ENCODE data around the gene C3orf49.

C3orf49 gene, protein sequence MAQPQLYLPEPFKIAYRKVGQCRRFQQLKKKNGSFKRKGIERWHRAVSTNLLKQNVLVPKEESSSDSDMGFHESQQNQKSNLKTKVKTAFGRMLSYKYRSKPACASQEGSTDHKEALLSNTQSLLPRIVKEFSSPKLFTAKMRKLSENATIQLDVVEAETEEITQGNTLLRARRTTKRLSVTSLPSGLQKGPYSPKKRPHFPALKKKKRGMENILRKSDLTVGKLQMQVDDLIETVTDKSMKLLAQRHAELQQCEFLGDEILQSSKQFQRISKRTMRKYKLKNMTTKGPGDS

DNA sequence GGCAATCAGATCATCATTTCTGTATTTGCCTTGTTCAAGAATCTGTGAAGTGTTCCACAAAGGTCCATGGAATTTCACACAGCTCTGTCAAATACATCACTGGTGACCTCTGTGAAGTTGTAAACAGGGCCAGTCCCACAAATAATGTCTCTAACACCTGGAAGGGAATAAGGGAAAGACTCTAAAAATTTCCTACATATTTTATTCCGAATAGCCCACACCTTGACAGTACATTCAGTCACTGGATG lies at the start of gene C3orf49:
Gene C3orf49 (plus strand): TSS at position 149 of the 248 bp plus-strand sequence. CDS start 173 bp downstream, outside the sequence.
- no peak for DNase-seq

DNA sequence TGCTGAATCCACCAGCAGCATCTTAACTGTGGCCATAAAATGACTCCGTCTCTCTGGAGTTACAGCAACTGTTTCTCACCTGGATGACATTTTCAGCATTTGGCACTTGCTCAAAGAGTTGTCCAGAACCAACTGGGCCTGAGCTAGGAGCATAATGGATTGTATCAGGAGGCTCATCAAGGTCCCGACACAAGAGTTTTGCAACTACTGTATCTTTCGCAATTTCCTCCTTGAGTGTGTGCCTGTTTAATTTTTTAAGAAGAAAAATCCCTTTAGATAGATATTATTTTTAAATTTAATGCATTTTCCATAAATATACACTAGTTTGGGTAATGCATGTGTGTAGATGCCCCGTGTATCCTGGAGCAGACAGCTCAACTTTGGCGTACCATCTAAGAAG lies 44.3 kb upstream of the C3orf49 start:
- DNase-seq = no peak

DNA sequence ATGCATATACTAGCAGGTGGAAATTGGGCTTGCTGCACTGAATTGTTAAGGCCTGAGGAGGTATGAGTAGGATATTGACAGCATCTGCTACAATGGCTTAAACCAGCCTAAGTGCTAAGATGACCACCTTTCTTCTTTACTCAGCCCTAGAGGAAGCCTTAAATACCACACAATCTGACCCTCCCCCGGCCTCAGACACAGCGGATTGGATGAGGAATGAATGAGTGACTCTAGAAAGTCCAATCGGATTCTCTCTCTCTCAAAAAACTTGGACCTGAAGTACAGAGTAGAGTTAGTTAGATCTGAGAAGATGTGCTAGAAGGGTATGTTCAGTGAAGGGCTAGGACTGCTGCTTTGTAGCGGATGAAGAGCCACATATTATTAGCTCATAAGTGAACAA lies 39.9 kb upstream of the C3orf49 start:
- no peak for DNase-seq

DNA sequence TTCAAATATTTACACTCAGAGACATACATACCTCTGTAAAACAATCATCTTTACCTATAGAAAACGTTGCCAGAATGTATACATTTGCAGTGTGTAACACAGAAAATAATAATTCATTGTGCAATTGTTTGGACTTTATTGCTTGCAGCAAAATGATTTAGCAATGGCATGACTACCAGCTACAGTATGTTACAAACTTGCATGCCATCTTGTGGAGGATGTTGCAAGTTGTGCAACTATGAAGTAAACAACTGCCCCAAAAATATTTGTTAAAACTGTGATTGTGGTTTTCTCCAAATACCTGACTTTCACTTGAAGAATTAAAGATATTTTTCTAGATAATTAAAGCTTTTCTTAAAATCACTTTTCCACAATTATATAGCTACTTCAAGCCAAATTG lies 27.1 kb upstream of the C3orf49 start:
- no peak for DNase-seq

DNA sequence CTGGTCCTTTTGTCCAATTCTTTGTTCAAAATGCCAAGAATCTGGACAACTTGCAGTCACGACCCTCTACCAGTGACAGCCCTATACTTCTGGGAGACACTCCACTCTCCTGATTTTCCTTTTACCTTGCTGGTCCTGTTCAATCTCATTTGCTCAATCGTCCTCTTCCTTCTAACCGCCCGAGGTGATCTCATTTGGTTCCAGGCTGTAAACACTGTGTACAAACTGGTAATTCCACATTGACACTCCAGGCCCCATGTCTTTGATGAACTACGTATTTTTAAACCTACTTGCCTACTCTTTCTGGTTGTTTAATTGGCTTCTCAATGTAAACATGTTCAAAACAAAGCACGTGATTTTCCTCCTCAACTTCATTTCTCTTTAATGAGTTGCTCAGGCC lies 23.7 kb upstream of the C3orf49 start:
- DNase-seq = no peak

DNA sequence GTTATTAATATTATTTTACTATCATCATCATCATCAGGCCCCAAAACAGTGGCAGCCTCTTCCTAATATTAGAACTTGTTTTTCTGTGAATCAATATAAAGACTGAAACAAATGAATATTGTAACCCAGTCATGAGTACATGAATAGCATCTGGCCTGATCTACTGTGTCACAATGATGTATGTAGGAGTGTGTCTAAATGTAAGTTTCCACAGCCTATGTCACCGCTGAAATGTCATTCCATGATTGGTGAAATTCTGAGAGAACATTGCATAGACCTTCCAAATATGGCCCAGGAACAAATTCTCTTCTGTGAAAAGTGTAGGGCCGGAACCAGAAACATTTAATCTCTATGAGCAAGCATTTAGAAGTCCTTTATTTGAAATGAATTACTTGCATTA lies 20.6 kb upstream of the C3orf49 start:
- no peak for DNase-seq

DNA sequence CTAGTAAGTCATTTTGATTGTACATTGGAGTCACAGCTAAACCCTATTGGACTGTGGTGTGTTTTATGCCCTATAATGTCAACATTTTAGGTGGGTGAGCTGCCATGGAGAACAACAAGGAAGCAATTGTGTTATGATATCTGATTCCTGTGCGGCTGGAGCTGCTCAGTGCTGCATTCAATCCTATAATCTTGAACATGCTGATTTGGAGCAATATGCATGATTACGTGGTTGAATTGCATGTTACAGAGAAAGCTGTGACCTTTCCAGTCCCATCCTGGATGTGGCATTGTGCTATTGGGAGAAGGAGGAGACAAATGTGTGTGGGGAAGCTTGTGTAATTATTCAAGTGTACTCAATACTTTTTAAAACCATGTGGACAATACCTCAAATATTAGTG lies 20.1 kb upstream of the C3orf49 start:
- no peak for DNase-seq

DNA sequence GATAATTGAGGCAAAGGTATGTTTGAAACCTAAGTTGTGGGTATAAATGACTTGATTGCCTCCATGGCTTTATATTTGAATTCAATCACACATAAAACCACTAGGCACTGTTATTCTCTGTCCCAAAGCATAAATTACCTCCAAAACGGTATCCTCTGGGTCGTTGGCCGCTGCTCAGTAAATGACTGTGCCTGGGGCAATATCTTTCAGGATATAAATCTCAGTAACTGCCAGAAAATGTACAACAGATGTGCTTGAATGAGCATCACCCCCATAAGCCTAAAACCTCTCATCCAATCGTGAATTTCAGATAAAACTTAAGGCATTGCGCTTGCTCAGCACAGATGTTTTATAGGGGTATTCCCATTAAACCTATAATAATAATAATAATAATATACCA lies 19.0 kb upstream of the C3orf49 start:
- no peak for DNase-seq

DNA sequence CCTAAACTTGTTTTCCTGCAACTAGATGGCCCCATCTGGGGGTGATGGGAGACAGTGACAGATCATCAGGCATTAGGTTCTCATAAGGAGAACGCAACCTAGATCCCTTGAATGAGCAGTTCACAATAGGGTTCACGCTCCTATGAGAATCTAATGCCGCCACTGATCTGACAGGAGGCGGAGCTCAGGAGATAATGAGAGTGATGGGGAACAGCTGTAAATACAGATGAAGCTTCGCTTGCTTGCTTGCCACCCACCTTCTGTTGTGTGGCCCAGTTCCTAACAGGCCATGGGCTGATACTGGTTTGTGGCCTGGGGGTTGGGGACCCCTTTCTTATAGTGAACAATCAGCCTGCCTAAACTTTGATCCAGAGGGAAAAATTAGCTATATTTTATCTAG lies 15.2 kb upstream of the C3orf49 start:
- DNase-seq = no peak

DNA sequence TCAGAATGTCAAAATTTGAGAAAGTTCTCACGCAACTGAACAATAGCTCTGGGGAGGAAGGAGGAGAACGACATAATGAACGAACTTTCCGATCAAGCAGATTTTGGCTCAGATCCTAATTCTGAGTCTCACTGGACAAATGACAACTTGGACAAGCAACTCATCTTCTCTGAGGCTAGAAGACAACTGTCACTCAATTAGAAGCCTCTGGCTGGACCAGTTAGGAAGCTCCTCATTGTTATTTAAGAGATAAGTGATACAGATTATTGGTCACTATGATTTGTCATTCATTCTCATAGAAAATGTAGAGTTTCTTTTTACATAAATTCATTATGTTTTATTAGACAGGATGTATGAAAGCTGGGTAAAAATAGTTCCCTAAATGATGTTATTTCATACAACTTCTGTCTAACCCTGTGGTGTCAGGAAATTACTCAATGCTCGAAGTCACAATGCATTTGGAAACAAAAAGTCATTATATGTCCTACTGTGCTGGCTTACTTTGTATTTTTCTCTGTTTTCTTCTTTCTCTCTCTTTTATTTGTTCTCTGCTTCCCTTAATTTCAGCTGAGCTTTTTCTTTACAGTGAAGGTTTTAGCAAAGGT lies 11.0 kb upstream of the C3orf49 start:
- no peak for DNase-seq

DNA sequence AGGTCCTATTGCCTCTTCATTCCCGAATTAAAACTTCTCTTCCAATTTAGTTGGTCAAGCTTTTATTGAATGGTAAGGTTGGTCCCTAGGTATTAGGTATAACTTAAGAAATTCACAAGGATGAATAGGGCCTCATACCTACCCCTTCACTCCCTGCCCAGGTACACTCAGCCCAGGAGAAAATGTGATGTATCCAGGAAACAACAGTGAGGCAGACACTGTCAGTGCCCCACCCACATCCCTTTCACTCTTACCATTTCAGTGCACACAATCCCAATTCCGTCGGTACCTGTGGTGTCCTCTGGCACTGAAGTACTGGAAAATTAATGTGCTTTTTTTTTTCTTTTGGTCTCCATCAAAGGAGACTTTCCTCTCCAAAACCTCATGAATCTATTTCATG lies 10.5 kb upstream of the C3orf49 start:
- no peak for DNase-seq

DNA sequence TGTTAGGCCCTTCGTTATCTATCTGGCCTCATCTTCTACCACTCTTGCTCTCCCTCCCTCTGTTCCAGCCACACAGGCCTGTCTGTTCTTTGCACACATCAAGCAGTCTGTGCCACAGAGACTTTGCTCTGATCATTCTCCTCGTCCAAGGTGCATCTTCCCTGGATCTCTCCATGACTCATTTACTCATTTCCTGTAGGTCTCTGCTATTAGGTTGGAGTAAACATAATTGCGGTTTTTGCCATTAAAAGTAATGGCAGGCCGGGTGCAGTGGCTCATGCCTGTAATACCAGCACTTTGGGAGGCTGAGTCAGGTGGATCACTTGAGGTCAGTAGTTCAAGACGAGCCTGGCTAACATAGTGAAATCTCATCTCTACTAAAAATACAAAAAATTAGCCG lies 9.5 kb upstream of the C3orf49 start:
- DNase-seq = no peak

DNA sequence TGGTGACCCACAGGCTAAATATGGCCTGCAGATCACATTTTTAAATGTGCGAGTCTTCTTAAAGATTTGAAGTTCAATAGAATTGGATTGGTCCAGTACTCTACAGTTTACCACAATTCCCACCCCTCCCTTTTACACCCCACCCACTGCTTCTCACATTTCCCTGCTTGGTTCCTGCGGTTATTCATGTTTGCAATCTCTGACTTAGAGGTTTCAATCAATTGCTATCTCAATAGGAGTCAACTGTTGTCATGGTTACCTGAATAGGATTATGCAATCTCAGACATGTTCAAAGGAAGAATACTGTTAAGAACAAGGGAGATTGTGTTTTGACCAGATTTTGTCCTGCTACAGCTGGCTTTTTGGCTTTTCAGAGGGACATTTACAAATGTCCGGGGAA lies 4.9 kb upstream of the C3orf49 start:
- DNase-seq = no peak

DNA sequence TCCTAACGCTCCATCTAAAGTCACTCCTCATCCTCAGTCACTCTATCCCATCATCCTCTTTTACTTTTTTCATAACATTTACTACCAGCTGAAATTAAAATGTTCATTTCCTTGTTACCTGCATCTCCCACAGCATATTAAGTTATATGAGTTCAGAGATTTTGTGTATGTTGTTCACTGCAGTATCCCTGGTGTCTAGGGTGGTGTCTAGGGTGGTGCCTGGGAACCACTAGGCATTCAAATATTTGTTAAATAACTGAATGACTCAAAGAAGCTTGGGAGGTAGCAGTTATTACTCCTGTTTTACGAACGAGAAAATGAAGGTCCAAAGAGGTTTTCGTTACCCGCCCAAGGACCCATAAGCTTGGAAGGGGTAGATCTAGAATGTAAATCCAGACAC lies 1.9 kb upstream of the C3orf49 start:
- DNase-seq = no peak

DNA sequence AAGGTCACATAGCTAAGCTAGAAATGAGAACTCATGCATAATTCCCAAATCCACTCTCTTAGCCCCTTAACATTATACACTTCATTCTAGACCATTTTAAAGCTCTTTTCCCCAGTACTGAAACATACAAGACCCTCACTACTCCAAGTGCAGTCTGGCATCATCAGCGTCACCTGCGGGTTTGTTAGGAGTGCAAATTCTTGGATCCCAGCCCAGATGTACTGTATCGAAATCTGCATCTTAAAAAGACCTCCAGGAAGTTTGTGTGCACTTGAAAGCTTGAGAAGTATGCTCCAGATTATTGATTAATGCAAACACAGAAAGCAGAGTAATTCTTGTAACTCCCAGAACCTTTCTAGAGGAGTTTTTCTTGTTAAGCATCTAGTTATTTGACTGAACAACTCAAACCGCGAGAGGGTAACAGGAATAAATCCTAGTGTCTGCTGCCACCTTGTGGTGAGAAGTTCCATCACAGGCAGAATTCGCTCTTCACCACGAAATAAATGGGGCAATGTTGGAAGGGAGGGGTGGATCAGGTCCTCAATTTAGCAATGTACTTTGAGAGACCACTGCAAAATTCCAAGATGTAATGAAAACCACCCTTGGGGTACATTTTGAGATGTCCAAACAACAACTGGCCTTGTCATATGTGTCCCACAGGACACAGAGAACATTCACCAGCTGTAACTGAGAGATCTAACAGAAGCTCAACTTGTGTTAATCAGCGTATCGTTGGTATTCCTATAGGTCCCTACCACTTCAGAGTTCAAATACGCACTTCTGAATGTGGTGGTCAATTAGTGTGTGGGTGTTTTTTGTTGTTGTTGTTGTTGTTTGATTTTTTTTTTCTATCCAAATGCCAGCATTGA lies 583 bp upstream of the C3orf49 start:
- peak; percentile 1 for DNase-seq

DNA sequence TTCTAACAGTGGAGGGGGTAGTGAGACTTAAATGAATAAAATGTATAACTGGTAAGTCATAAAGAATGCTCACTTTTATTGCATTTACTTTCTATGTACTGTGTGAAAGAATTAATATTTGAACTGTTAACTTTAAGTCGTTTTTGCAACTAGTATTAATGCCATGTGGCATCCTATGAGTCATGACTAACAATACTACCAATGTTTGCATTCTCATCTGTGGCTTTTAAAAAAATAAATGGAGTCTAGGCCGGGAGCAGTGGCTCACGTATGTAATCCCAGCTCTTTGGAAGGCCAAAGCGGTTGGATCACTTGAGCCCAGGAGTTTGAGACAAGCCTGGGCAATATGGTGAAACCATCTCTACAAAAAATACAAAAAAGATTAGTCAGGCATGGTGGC lies 5.2 kb downstream of the C3orf49 start:
- no peak for DNase-seq

DNA sequence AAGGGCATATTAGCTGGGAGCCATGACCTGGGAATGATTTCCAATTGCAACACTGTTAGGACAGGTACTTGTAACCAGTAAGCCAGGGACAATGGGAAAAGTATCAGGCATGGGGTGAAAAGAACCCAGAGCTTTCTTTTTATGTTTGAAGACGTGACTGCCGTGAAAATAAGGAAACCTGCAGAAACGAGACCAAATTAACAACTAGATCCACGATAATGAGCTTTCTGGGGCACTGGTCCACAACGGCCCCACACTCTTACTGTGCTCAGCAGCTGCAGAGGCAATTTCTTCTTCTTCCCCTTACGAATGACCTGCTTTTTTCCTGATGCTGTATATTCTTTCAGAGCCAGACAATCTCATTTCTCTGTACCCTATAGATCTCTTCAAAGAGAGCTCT lies 11.4 kb downstream of the C3orf49 start:
- no peak for DNase-seq

DNA sequence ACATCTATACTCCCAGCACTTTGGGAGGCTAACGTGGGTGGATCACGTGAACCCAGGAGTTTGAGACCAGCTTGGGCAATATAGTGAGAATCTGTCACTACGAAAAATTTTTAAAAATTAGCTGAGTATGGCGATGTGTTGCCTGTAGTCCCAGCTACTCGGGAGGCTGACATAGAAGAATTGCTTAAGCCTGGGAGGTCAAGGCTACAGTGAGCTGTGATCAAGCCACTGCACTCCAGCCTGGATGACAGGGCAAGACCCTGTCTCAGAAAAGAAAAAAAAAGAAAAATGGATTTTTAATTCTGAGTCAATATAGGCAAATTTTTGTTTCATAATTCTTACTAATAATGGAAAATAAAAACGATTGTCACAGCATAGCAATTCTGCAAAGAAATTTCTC lies 13.3 kb downstream of the C3orf49 start:
- no peak for DNase-seq

DNA sequence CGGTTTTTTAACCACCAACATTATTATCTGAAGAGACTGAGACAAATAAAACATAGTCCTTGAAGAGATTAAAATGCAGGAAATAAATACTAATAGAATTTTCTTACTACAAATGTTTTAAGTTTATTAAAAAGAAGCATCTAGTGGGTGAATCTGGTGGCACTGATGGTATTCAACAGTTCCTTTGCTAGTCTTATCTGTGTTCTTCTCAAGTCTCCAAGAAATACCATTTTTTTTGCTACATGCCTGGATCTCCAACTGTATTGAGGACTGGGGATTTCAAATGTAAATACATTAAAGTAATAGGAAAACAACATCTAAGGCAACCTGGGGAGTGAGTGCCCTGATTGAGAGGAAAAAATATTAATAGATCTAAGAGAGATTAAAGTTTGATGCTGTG lies 22.6 kb downstream of the C3orf49 start:
- no peak for DNase-seq

DNA sequence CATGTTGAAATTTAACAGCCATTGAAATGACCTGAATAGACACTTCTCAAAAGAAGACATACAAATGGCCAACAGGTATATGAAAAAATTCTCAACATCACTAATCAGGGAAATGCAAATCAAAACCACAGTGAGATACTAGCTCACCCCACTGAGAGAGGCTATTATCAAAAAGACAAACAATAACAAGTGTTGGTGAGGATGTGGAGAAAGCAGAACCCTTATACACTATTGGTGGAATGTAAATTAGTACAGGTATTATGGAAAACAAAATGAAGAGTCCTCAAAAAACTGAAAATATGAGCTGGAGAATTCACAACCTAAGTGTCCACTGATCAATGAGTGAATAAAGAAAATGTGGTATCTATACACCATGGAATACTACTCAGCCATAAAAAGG lies 23.0 kb downstream of the C3orf49 start:
- DNase-seq = no peak

DNA sequence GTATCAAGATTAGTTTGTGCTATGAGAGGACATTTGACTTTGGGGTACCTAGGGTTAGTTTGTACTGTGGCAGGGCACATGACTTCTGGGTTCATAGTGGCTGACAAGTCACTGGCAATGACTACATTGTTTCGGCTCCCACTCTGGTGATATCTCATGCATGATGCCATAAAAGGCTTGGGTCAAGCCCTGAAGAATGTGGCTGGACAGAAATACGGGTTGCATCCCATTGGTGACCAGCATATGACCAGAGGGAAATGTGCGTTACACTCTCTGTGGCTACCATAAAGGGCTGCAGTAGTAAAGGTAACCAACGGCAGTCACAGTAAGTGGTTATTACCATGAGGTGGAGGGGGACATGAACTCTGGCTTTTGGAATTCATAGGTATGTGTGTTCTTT lies 26.1 kb downstream of the C3orf49 start:
- DNase-seq = no peak

DNA sequence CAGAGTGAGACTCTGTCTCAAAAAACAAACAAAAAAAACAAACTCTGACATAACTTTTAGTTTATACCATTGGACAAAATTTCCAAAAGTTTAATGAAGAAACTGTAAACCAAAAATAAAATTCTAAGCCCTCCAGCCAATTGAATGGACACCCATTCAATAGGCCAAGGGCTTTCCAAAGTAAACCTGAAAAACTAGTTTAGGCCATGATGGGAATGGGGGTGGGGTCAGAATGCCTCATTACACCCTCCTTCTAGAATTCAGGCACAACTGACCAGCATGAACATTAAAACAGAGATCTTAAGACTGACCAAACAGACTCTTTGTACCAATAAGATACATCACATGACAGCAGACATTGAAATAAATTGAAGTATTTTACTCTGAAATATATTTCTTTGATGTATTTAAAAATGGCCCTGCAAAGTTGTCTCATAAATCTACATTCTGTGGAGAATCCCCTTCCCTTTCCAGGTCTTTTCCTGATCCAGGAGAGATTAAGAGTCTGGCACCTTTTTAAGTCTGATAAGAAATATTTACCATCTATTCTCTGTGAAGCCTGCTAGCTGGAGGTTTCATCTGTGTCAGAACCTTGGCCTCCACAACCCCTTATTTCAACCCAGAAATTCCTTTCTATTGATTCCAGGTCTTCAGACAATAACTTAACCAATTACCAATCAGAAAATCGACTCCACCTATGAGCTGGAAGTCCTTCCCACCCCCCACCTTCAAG lies 28.8 kb downstream of the C3orf49 start:
- DNase-seq = no peak

DNA sequence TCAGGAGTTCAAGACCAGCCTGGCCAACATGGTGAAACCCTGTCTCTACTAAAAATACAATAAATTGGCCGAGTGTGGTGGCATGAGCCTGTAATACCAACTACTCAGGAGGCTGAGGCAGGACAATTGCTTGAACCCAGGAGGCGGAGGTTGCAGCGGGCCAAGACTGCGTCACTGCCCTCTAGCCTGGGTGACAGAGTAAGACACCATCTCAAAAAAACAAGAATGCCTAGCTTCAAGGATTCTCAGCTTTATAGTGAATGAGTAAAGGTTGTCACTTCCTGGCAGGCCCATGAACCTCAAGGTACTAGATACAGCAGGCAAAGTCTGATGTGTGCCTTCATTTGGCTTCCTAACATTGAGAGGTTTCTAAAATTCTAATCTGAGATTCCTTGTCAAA lies 30.1 kb downstream of the C3orf49 start:
- DNase-seq = no peak

DNA sequence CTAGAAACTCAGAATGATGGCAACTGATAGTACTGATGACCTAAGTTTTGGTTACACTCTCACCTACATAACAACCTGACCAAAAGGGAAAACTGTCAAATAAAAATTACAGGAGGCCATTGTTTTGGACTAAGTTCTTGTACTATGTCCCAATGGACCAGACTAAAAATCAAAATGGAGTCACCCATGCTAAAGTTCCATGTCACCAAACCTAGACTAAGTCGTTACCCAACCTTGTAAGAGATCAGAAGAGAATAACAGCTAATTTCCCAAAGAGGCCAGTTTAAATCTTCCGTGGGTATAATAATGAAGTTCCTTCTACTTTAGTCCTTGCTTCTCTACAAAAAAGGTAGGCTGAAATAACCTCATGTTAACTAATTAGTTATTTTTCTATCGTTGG lies 32.2 kb downstream of the C3orf49 start:
- DNase-seq = no peak

Measured in NK-92 treated with Interleukin-12 subunit alpha and Interleukin-12 subunit beta, amount 100 ng/mL, for 24 hours (cell line).